OCI-LY3 (cell line): ENCODE data around the gene ZNF606.

Experiments used
- EZH2phosphoT487 ChIP-seq: fragments of 200-600 bp; shearing (Covaris generic); IDR thresholded peaks from 2 replicates; pipeline ENCODE4 v1.6.1; 2018; ENCODE audit warnings: antibody characterized with exemption, mixed run types, low read depth
- TF ChIP-seq, protein P1 (sequence below): fragments of 200-600, 300-600 bp; sonication (generic); IDR thresholded peaks from 2 replicates; pipeline ENCODE4 v1.5.1; 2014; ENCODE audit warnings: antibody characterized with exemption, low read length, low read depth

DNA sequence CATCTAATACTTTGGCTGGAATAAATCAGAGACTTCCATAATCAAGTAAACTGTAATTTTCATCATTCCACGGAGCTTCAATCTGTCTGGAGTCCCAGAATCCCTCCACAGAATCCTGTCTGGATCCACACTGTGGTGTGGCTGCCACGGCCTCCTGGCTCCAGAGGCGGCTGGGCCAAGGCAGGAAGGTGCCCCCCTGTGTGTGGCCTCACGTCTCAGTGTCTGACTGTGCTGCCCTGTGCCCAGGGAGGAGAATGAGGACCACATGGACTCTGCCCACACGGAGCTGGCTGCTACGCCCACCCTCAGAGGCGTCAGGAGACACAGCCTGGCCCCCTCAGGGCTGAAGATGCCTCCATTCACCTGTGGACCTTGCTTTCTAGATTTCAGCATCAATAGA, 44.2 kb upstream of the ZNF606 start:
- TF ChIP-seq, protein P1, sequence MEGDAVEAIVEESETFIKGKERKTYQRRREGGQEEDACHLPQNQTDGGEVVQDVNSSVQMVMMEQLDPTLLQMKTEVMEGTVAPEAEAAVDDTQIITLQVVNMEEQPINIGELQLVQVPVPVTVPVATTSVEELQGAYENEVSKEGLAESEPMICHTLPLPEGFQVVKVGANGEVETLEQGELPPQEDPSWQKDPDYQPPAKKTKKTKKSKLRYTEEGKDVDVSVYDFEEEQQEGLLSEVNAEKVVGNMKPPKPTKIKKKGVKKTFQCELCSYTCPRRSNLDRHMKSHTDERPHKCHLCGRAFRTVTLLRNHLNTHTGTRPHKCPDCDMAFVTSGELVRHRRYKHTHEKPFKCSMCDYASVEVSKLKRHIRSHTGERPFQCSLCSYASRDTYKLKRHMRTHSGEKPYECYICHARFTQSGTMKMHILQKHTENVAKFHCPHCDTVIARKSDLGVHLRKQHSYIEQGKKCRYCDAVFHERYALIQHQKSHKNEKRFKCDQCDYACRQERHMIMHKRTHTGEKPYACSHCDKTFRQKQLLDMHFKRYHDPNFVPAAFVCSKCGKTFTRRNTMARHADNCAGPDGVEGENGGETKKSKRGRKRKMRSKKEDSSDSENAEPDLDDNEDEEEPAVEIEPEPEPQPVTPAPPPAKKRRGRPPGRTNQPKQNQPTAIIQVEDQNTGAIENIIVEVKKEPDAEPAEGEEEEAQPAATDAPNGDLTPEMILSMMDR = no peak
- no peak for TF ChIP-seq EZH2phosphoT487
